GM06990 (cell line): ENCODE measurements around the gene AATK.

Source experiments
- DNase-seq: peaks from one replicate; pipeline ENCODE4 v3.0.0-alpha.2; 2011; ENCODE audit not compliant: insufficient read length; ENCODE audit errors: extremely low read depth
- H3K27me3 ChIP-seq: replicated peaks from 2 replicates; pipeline ENCODE4 v1.6.0; 2011; ENCODE audit warnings: low read length; ENCODE audit not compliant: control insufficient read depth, insufficient read depth
- H3K36me3 ChIP-seq: 2 replicates; pipeline ENCODE4 v1.5.1; 2011; ENCODE audit warnings: low read length; ENCODE audit not compliant: control insufficient read depth, insufficient read depth
- H3K4me3 ChIP-seq: replicated peaks from 2 replicates; pipeline ENCODE4 v1.5.1; 2011; ENCODE audit warnings: low read depth, mild to moderate bottlenecking, control low read depth, low read length
- TF ChIP-seq, protein P1 (sequence below): IDR thresholded peaks from 2 replicates; pipeline ENCODE4 v1.5.1; 2011; ENCODE audit warnings: low read length, control low read depth, mild to moderate bottlenecking, inconsistent platforms; ENCODE audit not compliant: insufficient read depth, poor library complexity, severe bottlenecking

The AATK gene

DNA sequence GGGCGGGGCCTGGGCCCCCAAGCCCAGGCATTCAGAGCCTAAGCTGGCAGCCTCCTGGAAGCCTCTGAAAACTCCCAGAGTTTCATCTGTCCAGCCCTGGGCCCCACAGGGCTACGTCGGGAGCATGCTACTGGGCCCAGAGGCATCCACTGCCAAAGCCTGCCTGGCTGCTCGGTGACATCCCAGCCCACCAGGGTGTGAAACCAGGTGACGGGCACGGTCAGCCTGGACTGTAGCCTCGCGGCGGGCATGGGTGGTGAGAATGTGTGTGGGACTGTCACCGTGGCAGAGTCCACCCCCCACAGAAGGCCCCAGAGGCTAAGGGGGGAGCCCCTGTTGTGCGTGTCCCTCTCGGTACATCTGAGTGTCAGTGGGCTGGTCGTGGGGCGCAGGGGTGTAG is 25.6 kb upstream of the AATK start:
- Histone ChIP-seq H3K36me3 (peaks cover 8% of the 10 kb centered on the region), H3K4me3 (no peak overlapping the region), H3K27me3 (no peaks in the 10 kb centered on the region)
- DNase-seq = no peak
- TF ChIP-seq, protein P1, sequence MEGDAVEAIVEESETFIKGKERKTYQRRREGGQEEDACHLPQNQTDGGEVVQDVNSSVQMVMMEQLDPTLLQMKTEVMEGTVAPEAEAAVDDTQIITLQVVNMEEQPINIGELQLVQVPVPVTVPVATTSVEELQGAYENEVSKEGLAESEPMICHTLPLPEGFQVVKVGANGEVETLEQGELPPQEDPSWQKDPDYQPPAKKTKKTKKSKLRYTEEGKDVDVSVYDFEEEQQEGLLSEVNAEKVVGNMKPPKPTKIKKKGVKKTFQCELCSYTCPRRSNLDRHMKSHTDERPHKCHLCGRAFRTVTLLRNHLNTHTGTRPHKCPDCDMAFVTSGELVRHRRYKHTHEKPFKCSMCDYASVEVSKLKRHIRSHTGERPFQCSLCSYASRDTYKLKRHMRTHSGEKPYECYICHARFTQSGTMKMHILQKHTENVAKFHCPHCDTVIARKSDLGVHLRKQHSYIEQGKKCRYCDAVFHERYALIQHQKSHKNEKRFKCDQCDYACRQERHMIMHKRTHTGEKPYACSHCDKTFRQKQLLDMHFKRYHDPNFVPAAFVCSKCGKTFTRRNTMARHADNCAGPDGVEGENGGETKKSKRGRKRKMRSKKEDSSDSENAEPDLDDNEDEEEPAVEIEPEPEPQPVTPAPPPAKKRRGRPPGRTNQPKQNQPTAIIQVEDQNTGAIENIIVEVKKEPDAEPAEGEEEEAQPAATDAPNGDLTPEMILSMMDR = no peak

DNA sequence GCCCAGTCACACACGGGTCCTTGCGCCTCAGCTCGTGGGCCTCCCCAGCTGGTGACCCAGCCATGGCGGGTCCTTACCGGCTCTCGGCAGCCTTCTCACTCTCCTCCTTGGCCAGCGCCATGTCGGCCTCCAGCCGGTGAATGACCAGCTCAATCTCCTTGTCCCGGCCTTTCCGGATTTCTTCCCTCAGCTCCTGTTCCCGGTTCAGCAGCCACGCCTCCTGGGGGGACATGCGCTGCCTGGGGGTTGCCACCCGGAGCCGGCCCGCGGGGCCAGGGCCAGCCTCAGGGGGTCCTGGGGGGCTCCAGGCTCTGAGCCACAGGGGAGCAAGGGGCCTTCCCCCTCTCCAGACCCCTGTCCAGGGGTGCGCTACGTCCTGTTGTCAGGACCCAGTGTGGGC is 25.1 kb upstream of the AATK start:
- Histone ChIP-seq H3K27me3 (no peaks in the 10 kb centered on the region), H3K36me3 (peaks cover 8% of the 10 kb centered on the region), H3K4me3 (no peak overlapping the region)
- TF ChIP-seq, protein P1 = no peak
- no peak for DNase-seq

DNA sequence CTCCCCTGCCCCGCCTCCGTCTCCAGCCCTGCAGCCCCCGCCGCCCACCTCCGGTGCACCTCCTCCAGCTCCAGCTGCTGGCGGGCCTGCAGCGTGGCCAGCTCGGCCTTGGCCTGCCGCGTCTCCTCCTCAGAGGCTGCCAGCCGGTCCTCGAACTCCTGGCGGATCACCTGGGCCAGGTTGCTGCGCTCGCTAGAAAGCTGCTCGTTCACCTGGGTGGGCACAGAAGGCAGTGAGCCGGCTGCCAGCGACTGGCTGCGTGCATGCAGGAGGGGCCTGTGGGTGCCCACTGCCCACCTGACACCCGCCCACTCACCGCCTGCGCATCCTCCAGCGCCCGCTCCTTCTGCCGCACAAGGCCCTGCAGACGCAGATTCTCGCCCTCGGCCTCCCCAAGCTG is 24.6 kb upstream of the AATK start:
- Histone ChIP-seq H3K27me3 (no peaks in the 10 kb centered on the region), H3K36me3 (peaks cover 8% of the 10 kb centered on the region), H3K4me3 (no peak overlapping the region)
- TF ChIP-seq, protein P1 = no peak
- DNase-seq = no peak

DNA sequence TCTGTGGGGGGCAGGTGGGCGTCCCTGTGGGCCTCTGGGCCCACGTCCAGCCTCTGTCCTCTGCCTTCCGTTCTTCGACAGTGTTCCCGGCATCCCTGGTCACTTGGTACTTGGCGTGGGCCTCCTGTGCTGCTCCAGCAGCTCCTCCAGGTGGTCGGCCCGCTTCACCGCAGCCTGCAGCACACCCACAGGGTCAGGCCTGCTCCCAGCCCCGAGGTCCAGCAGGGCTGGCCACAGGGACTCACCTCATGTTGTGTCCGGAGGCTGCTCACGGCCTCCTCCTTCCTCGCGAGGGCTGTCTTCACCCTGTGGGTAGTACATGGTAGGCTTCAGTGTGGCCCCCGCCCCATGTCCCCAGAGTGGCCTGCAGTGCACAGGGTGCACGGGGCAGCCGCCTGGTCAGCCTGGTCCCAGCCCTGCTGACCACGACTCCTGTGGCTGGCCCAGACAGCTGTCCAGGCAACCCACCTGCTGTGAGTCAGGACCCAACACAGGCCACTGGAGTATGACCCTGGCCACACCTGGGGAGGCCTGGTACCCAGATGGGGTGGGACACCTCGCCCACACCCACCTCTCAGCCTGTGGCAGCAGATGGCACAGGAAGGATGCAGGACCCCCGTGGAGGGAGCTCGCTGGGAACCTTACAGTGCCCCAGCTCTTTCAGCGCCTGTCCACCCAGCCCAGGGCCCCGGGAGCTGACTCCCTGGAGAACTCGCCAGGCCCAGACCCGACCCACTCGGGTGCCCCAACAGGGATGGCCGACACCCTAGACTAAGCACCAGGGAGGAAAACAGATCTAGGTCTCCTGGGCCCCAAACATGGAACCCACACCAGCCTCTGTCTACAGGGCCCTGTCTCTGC is 23.9 kb upstream of the AATK start:
- Histone ChIP-seq H3K36me3 (peaks cover 8% of the 10 kb centered on the region), H3K27me3 (no peaks in the 10 kb centered on the region), H3K4me3 (no peak overlapping the region)
- TF ChIP-seq, protein P1 = no peak
- DNase-seq = no peak

DNA sequence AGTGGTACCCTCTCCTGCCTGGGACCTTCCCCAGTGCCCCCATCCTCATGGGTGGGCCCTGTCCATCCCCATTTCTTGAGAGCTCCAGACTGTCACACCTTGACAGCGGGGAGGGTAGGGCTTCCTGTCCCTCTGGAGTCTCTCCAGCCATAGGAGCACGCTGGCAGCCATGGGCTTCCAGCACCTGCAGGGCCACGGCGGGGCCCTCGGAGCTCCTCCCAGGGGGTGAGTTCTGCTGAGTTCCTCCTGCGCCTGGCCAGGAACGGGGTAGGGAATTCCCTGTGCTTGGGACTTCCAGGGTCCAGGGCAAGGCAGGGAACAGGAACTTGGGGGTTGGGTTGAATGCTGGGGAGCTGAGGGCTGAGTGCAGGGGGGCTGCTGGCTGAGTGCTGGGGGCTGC is 23.0 kb upstream of the AATK start:
- H3K4me3 ChIP-seq = no peak overlapping the region

More for the DNA sequence above, 23.0 kb upstream of the AATK start:
- TF ChIP-seq, protein P1 = no peak
- Histone ChIP-seq H3K27me3 (no peaks in the 10 kb centered on the region), H3K36me3 (peaks cover 8% of the 10 kb centered on the region)
- DNase-seq = no peak
